ENCODE measurements around the gene OSBPL10. TPM values are rescaled to one million over a fixed set of nuclear protein-coding genes. Genes with fewer than 3 reads are reported as not detected.

OSBPL10 gene
- total and polyA plus RNA-seq, 2 donors (not counting 1 experiment from before 2014, with no cell fraction given): 7.1 to 7.5 TPM

- Histone ChIP-seq H3K9ac (ENCODE audit: insufficient read depth, low read length) (no peak overlapping the region), H2AFZ (ENCODE audit: low read length) (no peak overlapping the region), H3K27ac (ENCODE audit: insufficient read depth, low read length) (no peak overlapping the region), H3K9me3 (ENCODE audit: control insufficient read depth, insufficient read depth, low read depth, low read length) (no peaks in the 10 kb centered on the region), H3K79me2 (ENCODE audit: control insufficient read depth, insufficient read depth, low read length) (no peaks in the 10 kb centered on the region), H3K27me3 (ENCODE audit: control insufficient read depth, insufficient read depth, low read length) (no peaks in the 10 kb centered on the region), H3K4me3 (replicated peaks in 1 of 4; ENCODE audit: control extremely low read depth in 1 of 4, insufficient read depth in 1 of 4, low read depth in 3 of 4, low read length in 4 of 4) (no peak overlapping the region), H3K4me1 (ENCODE audit: control insufficient read depth, extremely low read depth, insufficient read depth, low read length) (peaks cover 3% of the 10 kb centered on the region), H4K20me1 (ENCODE audit: control insufficient read depth, extremely low read depth, insufficient read depth, low read length) (no peaks in the 10 kb centered on the region), H3K4me2 (ENCODE audit: extremely low read depth, insufficient read depth, low read length) (no peak overlapping the region), H3K36me3 (ENCODE audit: control insufficient read depth, insufficient read depth, low read length) (no peaks in the 10 kb centered on the region)
- DNase-seq (ENCODE audit: low read depth in 2 of 2): no peak
- no peak for TF ChIP-seq EZH2 (IDR thresholded peaks at IDR 0.05; ENCODE audit: low read length, missing control alignments)
- TF ChIP-seq CTCF (conservative IDR thresholded peaks at IDR 0.05 in 1 of 2, IDR thresholded peaks at IDR 0.05 in 1 of 2; ENCODE audit: low read depth in 1 of 2, low read length in 2 of 2): no peak
Observed at GRCh38 chr3:31947671-31948091, 33.4 kb downstream of the OSBPL10 start.

- Histone ChIP-seq H4K20me1 (ENCODE audit: control insufficient read depth, extremely low read depth, insufficient read depth, low read length) (no peaks in the 10 kb centered on the region), H2AFZ (ENCODE audit: low read length) (no peak overlapping the region), H3K4me2 (ENCODE audit: extremely low read depth, insufficient read depth, low read length) (no peak overlapping the region), H3K79me2 (ENCODE audit: control insufficient read depth, insufficient read depth, low read length) (no peaks in the 10 kb centered on the region), H3K4me1 (ENCODE audit: control insufficient read depth, extremely low read depth, insufficient read depth, low read length) (peaks cover 3% of the 10 kb centered on the region), H3K9ac (ENCODE audit: insufficient read depth, low read length) (no peak overlapping the region), H3K4me3 (replicated peaks in 1 of 4; ENCODE audit: control extremely low read depth in 1 of 4, insufficient read depth in 1 of 4, low read depth in 3 of 4, low read length in 4 of 4) (no peak overlapping the region), H3K36me3 (ENCODE audit: control insufficient read depth, insufficient read depth, low read length) (no peaks in the 10 kb centered on the region), H3K9me3 (ENCODE audit: control insufficient read depth, insufficient read depth, low read depth, low read length) (no peaks in the 10 kb centered on the region), H3K27me3 (ENCODE audit: control insufficient read depth, insufficient read depth, low read length) (no peaks in the 10 kb centered on the region), H3K27ac (ENCODE audit: insufficient read depth, low read length) (no peak overlapping the region)
- TF ChIP-seq EZH2 (IDR thresholded peaks at IDR 0.05; ENCODE audit: low read length, missing control alignments) (no peak), CTCF (conservative IDR thresholded peaks at IDR 0.05 in 1 of 2, IDR thresholded peaks at IDR 0.05 in 1 of 2; ENCODE audit: low read depth in 1 of 2, low read length in 2 of 2) (no peak)
- no peak for DNase-seq (ENCODE audit: low read depth in 2 of 2)
Observed at GRCh38 chr3:31947162-31947561, 33.9 kb downstream of the OSBPL10 start.

- no peak overlapping the region for H3K27ac ChIP-seq (ENCODE audit: insufficient read depth, low read length)
- no peaks in the 10 kb centered on the region for H3K79me2 ChIP-seq (ENCODE audit: control insufficient read depth, insufficient read depth, low read length)
- no peaks in the 10 kb centered on the region for H3K27me3 ChIP-seq (ENCODE audit: control insufficient read depth, insufficient read depth, low read length)
- H3K36me3 ChIP-seq (ENCODE audit: control insufficient read depth, insufficient read depth, low read length): no peaks in the 10 kb centered on the region
- no peak overlapping the region for H3K4me3 ChIP-seq (replicated peaks in 1 of 4; ENCODE audit: control extremely low read depth in 1 of 4, insufficient read depth in 1 of 4, low read depth in 3 of 4, low read length in 4 of 4)
- H2AFZ ChIP-seq (ENCODE audit: low read length): no peak overlapping the region
- H3K9me3 ChIP-seq (ENCODE audit: control insufficient read depth, insufficient read depth, low read depth, low read length): no peaks in the 10 kb centered on the region
- H4K20me1 ChIP-seq (ENCODE audit: control insufficient read depth, extremely low read depth, insufficient read depth, low read length): no peaks in the 10 kb centered on the region
- TF ChIP-seq CTCF (conservative IDR thresholded peaks at IDR 0.05 in 1 of 2, IDR thresholded peaks at IDR 0.05 in 1 of 2; ENCODE audit: low read depth in 1 of 2, low read length in 2 of 2) (no peak), EZH2 (IDR thresholded peaks at IDR 0.05; ENCODE audit: low read length, missing control alignments) (no peak)
- no peak overlapping the region for H3K4me2 ChIP-seq (ENCODE audit: extremely low read depth, insufficient read depth, low read length)
- DNase-seq (ENCODE audit: low read depth in 2 of 2): peak in 1 of 2 donors; percentile 32
- no peak overlapping the region for H3K9ac ChIP-seq (ENCODE audit: insufficient read depth, low read length)
- peaks cover 3% of the 10 kb centered on the region for H3K4me1 ChIP-seq (ENCODE audit: control insufficient read depth, extremely low read depth, insufficient read depth, low read length)
Observed at GRCh38 chr3:31946484-31947081, 34.5 kb downstream of the OSBPL10 start.

All from fibroblast of lung (primary cell).